Retinal pigment epithelial cell (primary cell): ENCODE results near the gene PNPLA2.
A peak's percentile ranks its signal among the peaks of the same experiment; 100 is the strongest.

Source experiments
- DNase-seq: peaks from one replicate; pipeline ENCODE4 v3.0.0-alpha.2; 2010; ENCODE audit warnings: low read depth
- H3K4me3 ChIP-seq: 2 replicates; pipeline ENCODE4 v1.5.1; 2011; ENCODE audit warnings: mild to moderate bottlenecking, low read length, control low read depth, moderate library complexity
- CTCF ChIP-seq: conservative IDR thresholded peaks from 2 replicates; pipeline ENCODE4 v1.5.1; 2011; ENCODE audit warnings: low read depth, low read length, control low read depth, inconsistent platforms

PNPLA2 gene

GRCh38 chr11:849951-850774, 31.4 kb downstream of the PNPLA2 start:
- peak overlapping the region; percentile 45 for H3K4me3 ChIP-seq
- DNase-seq, result no peak
- TF ChIP-seq CTCF, result no peak

GRCh38 chr11:850775-851763, 32.4 kb downstream of the PNPLA2 start:
- no peak for DNase-seq
- peak overlapping the region; percentile 45 for H3K4me3 ChIP-seq
- peak; percentile 41 for TF ChIP-seq CTCF

GRCh38 chr11:852762-853161, 34.0 kb downstream of the PNPLA2 start:
- no peak for TF ChIP-seq CTCF
- no peak overlapping the region for H3K4me3 ChIP-seq
- no peak for DNase-seq

GRCh38 chr11:853682-854448, 35.2 kb downstream of the PNPLA2 start:
- no peak overlapping the region for H3K4me3 ChIP-seq
- no peak for DNase-seq
- peak; percentile 4 for TF ChIP-seq CTCF

- no peak for DNase-seq
- TF ChIP-seq CTCF, result no peak
- H3K4me3 ChIP-seq, result no peak overlapping the region
Measured at GRCh38 chr11:854601-855329, 36.1 kb downstream of the PNPLA2 start.

GRCh38 chr11:855330-855674, 36.6 kb downstream of the PNPLA2 start:
- DNase-seq, result no peak
- no peak overlapping the region for H3K4me3 ChIP-seq
- TF ChIP-seq CTCF, result no peak
